Stomach smooth muscle (tissue), 2 donors: ENCODE data around the gene FASTK.

ENCODE experiments used
- H3K27ac ChIP-seq: one replicate; pipeline ENCODE4 v1.7.0; 2013; ENCODE audit warnings: mild to moderate bottlenecking, low read length, inconsistent platforms
- H3K27me3 ChIP-seq, 2 donors: one replicate each; pipeline ENCODE4 v1.7.0; 2013; ENCODE audit warnings: low read length in 2 of 2; ENCODE audit not compliant: insufficient read depth in 2 of 2, control insufficient read depth in 1 of 2
- H3K36me3 ChIP-seq, 2 donors: one replicate each; pipeline ENCODE4 v1.7.0; 2013; ENCODE audit warnings: low read length in 2 of 2; ENCODE audit not compliant: control insufficient read depth in 2 of 2, insufficient read depth in 2 of 2
- H3K4me1 ChIP-seq: one replicate; pipeline ENCODE4 v1.7.0; 2013; ENCODE audit warnings: low read length; ENCODE audit not compliant: control insufficient read depth, insufficient read depth
- H3K4me3 ChIP-seq, 2 donors: one replicate each; pipeline ENCODE4 v1.7.0; 2013; ENCODE audit warnings: low read length in 2 of 2
- H3K9ac ChIP-seq, 2 donors: one replicate each; pipeline ENCODE4 v1.7.0; 2013; ENCODE audit warnings: low read length in 2 of 2, mild to moderate bottlenecking in 1 of 2
- H3K9me3 ChIP-seq, 2 donors: one replicate each; pipeline ENCODE4 v1.7.0; 2013; ENCODE audit warnings: low read length in 2 of 2; ENCODE audit not compliant: control insufficient read depth in 2 of 2
- donor health status: healthy.
- donor health status: Pancreatic carcinoma.

FASTK gene

GRCh38 chr7:151095123-151095797 lies 14.7 kb upstream of the FASTK start:
- Histone ChIP-seq H3K27me3 (no peaks in the 10 kb centered on the region), H3K36me3 (peaks cover 3% of the 10 kb centered on the region in 2 donors), H3K9me3 (no peaks in the 10 kb centered on the region), H3K4me1 (peaks cover 35% of the 10 kb centered on the region), H3K4me3 (no peak overlapping the region), H3K27ac (no peak overlapping the region), H3K9ac (no peak overlapping the region)

GRCh38 chr7:151094675-151095074 lies 14.1 kb upstream of the FASTK start:
- H3K27me3 ChIP-seq = no peaks in the 10 kb centered on the region
- no peak overlapping the region for H3K27ac ChIP-seq
- no peaks in the 10 kb centered on the region for H3K9me3 ChIP-seq
- H3K4me1 ChIP-seq = peaks cover 37% of the 10 kb centered on the region
- peaks cover 3% of the 10 kb centered on the region in 2 donors for H3K36me3 ChIP-seq
- H3K9ac ChIP-seq = no peak overlapping the region
- H3K4me3 ChIP-seq = no peak overlapping the region

GRCh38 chr7:151093748-151094147 lies 13.1 kb upstream of the FASTK start:
- no peak overlapping the region for H3K9ac ChIP-seq
- H3K27ac ChIP-seq = no peak overlapping the region
- H3K9me3 ChIP-seq = no peaks in the 10 kb centered on the region
- peaks cover 46% of the 10 kb centered on the region for H3K4me1 ChIP-seq
- H3K27me3 ChIP-seq = no peaks in the 10 kb centered on the region
- peaks cover 3% of the 10 kb centered on the region in 2 donors for H3K36me3 ChIP-seq
- H3K4me3 ChIP-seq = no peak overlapping the region

- H3K9ac ChIP-seq = peak overlapping the region in 1 of 2 donors; percentile 25
- peaks cover 62% of the 10 kb centered on the region for H3K4me1 ChIP-seq
- no peak overlapping the region for H3K27ac ChIP-seq
Measured at GRCh38 chr7:151091988-151092387, 11.4 kb upstream of the FASTK start.

GRCh38 chr7:151091431-151091830 lies 10.8 kb upstream of the FASTK start:
- Histone ChIP-seq H3K27ac (peak overlapping the region; percentile 31), H3K9me3 (no peaks in the 10 kb centered on the region), H3K9ac (peak overlapping the region in 1 of 2 donors; percentile 25), H3K27me3 (no peaks in the 10 kb centered on the region), H3K36me3 (peaks cover 3% of the 10 kb centered on the region in 2 donors), H3K4me1 (peaks cover 63% of the 10 kb centered on the region), H3K4me3 (no peak overlapping the region)

More at GRCh38 chr7:151091988-151092387, 11.4 kb upstream of the FASTK start:
- Histone ChIP-seq H3K4me3 (no peak overlapping the region), H3K9me3 (no peaks in the 10 kb centered on the region), H3K36me3 (peaks cover 3% of the 10 kb centered on the region in 2 donors), H3K27me3 (no peaks in the 10 kb centered on the region)

DNA sequence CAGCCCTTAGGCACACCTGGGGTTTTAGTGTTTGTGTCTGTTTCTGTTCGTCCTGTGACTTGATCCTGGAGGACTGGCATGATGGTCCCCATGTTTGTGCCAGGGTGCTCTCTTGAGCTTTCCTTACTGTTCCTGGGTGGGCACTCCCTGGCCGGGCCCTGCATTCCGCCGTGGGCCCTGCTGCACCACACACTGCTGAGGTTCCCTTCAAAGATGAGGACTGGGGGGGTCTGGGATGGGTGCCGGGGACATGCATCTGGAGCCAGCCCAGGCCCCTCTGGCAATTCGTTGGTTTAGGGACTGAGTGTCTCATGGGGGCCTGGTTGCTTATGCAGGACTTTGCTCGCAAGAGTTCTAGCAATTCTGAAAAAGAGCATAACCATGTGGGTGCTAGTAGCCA lies 10.4 kb upstream of the FASTK start:
- H3K4me3 ChIP-seq = no peak overlapping the region
- H3K36me3 ChIP-seq = peaks cover 3% of the 10 kb centered on the region in 2 donors
- H3K4me1 ChIP-seq = peaks cover 62% of the 10 kb centered on the region
- no peaks in the 10 kb centered on the region for H3K9me3 ChIP-seq
- H3K27ac ChIP-seq = peak overlapping the region; percentile 31
- H3K9ac ChIP-seq = no peak overlapping the region
- H3K27me3 ChIP-seq = no peaks in the 10 kb centered on the region

DNA sequence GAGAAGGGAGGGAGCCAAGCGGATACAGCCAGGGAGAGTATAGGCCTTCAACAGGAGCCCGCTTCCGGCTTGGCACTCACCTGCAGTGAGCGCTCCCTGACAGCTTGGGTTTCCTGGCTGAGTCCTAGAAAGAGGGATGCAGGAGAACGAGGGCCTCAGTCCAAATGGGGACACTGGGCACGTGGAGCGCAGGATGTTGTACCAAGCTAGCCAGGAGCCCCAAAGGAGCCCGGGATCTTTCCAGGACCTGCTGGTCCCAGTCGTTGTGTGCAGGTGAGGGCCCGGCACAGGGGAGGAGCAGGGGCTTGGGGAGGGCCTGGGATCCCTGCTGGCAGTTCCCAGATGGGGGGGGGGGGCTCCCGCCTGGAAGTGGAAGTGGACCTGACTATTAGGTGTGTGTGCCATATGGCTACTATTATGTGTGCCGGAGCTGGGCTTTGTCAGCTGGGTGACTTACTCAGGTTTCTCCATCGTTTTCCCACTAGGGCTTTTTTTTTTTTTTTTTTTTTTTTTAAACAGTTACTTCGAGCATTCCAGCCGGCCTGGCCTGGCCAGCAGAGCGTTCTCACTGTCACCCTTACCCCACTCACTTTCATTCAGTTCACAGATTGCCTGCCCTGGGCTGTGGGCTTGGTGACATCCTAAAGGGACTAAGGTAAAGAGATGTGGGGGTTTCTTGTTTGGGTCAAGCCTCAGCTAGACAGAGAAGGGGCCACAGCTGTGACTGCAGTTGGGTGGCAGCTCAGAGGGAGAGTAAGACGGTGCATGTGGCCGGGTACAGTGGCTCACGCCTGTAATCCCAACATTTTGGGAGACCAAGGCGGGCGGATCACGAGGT lies 9.5 kb upstream of the FASTK start:
- H3K9ac ChIP-seq = peak overlapping the region; percentile 79 to 84
- H3K27me3 ChIP-seq = no peaks in the 10 kb centered on the region
- peaks cover 3% of the 10 kb centered on the region in 2 donors for H3K36me3 ChIP-seq
- no peaks in the 10 kb centered on the region for H3K9me3 ChIP-seq
- peak overlapping the region; percentile 96 for H3K27ac ChIP-seq
- H3K4me3 ChIP-seq = peak overlapping the region; percentile 80 to 89
- peaks cover 63% of the 10 kb centered on the region for H3K4me1 ChIP-seq

GRCh38 chr7:151088856-151089699 lies 8.5 kb upstream of the FASTK start:
- H3K27ac ChIP-seq = peak overlapping the region; percentile 96
- peak overlapping the region; percentile 79 to 84 for H3K9ac ChIP-seq
- peaks cover 60% of the 10 kb centered on the region for H3K4me1 ChIP-seq
- no peaks in the 10 kb centered on the region for H3K27me3 ChIP-seq
- no peaks in the 10 kb centered on the region for H3K9me3 ChIP-seq
- H3K36me3 ChIP-seq = peaks cover 3% of the 10 kb centered on the region in 2 donors
- H3K4me3 ChIP-seq = peak overlapping the region; percentile 80 to 89

GRCh38 chr7:151088019-151088855 lies 7.6 kb upstream of the FASTK start:
- peaks cover 3% of the 10 kb centered on the region in 2 donors for H3K36me3 ChIP-seq
- H3K9ac ChIP-seq = peak overlapping the region; percentile 79 to 84
- H3K4me1 ChIP-seq = peaks cover 61% of the 10 kb centered on the region
- no peaks in the 10 kb centered on the region for H3K9me3 ChIP-seq
- H3K4me3 ChIP-seq = peak overlapping the region; percentile 80 to 89
- H3K27ac ChIP-seq = peak overlapping the region; percentile 96
- H3K27me3 ChIP-seq = no peaks in the 10 kb centered on the region
